SK-N-SH treated with all-trans-retinoic acid at 6 μM for 48 hours (cell line): ENCODE measurements around the gene SDK2.

ENCODE experiments used
- ARNTL ChIP-seq: fragments of 450-650 bp; formaldehyde crosslinking; IDR thresholded peaks from 2 replicates; pipeline ENCODE4 v1.5.0; 2020; ENCODE audit warnings: low read depth, mild to moderate bottlenecking, moderate library complexity, borderline replicate concordance
- BACH2 ChIP-seq: fragments of 250-450 bp; sonication (Bioruptor Pico); IDR thresholded peaks from 2 replicates; pipeline ENCODE4 v1.9.0; 2021; ENCODE audit warnings: mild to moderate bottlenecking, borderline replicate concordance
- CREB5 ChIP-seq: fragments of 250-450 bp; sonication (Bioruptor Pico); IDR thresholded peaks from 2 replicates; pipeline ENCODE4 v1.5.1; 2020; ENCODE audit warnings: low read depth, mild to moderate bottlenecking, moderate library complexity
- ESRRG ChIP-seq: fragments of 250-450 bp; sonication (Bioruptor Pico); IDR thresholded peaks from 2 replicates; pipeline ENCODE4 v1.6.1; 2021; ENCODE audit warnings: mild to moderate bottlenecking
- PATZ1 ChIP-seq: fragments of 250-450 bp; sonication (Bioruptor Pico); IDR thresholded peaks from 2 replicates; pipeline ENCODE4 v1.8.0; 2020; ENCODE audit warnings: mild to moderate bottlenecking, moderate library complexity, borderline replicate concordance
- POU6F1 ChIP-seq: fragments of 250-450 bp; sonication (Bioruptor Pico); IDR thresholded peaks from 2 replicates; pipeline ENCODE4 v1.8.0; 2021; ENCODE audit warnings: low read depth, mild to moderate bottlenecking, moderate library complexity, borderline replicate concordance
- RARB ChIP-seq: fragments of 250-450 bp; sonication (Bioruptor Pico); IDR thresholded peaks from 2 replicates; pipeline ENCODE4 v1.8.0; 2021; ENCODE audit warnings: mild to moderate bottlenecking, moderate library complexity
- TCF4 ChIP-seq: fragments of 250-450 bp; sonication (Bioruptor Pico); IDR thresholded peaks from 2 replicates; pipeline ENCODE4 v1.8.0; 2021; ENCODE audit warnings: mild to moderate bottlenecking, moderate library complexity, borderline replicate concordance
- ZFP3 ChIP-seq: fragments of 250-450 bp; sonication (Bioruptor Pico); IDR thresholded peaks from 2 replicates; pipeline ENCODE4 v1.5.0; 2020; ENCODE audit warnings: mild to moderate bottlenecking, moderate library complexity
- ZFP30 ChIP-seq: fragments of 450-650 bp; formaldehyde crosslinking; IDR thresholded peaks from 2 replicates; pipeline ENCODE4 v1.5.0; 2022; ENCODE audit warnings: mild to moderate bottlenecking, moderate library complexity
- ZNF70 ChIP-seq: fragments of 450-650 bp; formaldehyde crosslinking; IDR thresholded peaks from 2 replicates; pipeline ENCODE4 v1.5.0; 2020; ENCODE audit warnings: mild to moderate bottlenecking, moderate library complexity
- ZNF8 ChIP-seq: fragments of 450-650 bp; formaldehyde crosslinking; IDR thresholded peaks from 2 replicates; pipeline ENCODE4 v1.5.0; 2020; ENCODE audit warnings: mild to moderate bottlenecking, moderate library complexity

GRCh38 chr17:73637866-73638265 is 6.4 kb downstream of the SDK2 start:
- TF ChIP-seq ARNTL (CRISPR knock-in tag) (no peak), ZNF8 (CRISPR knock-in tag) (no peak), TCF4 (CRISPR knock-in tag) (no peak), POU6F1 (CRISPR knock-in tag) (no peak), ZFP30 (CRISPR knock-in tag) (no peak), RARB (CRISPR knock-in tag) (no peak), CREB5 (CRISPR knock-in tag) (no peak), BACH2 (CRISPR knock-in tag) (no peak), ZNF70 (no peak), ZFP3 (CRISPR knock-in tag) (no peak), PATZ1 (CRISPR knock-in tag) (no peak), ESRRG (CRISPR knock-in tag) (no peak)
